ENCODE results near the gene TMPRSS4. TPM values are rescaled to one million over a fixed set of nuclear protein-coding genes. Genes with fewer than 3 reads are reported as not detected.

TMPRSS4 gene
- total and polyA plus RNA-seq, 8 donors, result 2.9 to 7.0 (median 4.4) TPM

DNA sequence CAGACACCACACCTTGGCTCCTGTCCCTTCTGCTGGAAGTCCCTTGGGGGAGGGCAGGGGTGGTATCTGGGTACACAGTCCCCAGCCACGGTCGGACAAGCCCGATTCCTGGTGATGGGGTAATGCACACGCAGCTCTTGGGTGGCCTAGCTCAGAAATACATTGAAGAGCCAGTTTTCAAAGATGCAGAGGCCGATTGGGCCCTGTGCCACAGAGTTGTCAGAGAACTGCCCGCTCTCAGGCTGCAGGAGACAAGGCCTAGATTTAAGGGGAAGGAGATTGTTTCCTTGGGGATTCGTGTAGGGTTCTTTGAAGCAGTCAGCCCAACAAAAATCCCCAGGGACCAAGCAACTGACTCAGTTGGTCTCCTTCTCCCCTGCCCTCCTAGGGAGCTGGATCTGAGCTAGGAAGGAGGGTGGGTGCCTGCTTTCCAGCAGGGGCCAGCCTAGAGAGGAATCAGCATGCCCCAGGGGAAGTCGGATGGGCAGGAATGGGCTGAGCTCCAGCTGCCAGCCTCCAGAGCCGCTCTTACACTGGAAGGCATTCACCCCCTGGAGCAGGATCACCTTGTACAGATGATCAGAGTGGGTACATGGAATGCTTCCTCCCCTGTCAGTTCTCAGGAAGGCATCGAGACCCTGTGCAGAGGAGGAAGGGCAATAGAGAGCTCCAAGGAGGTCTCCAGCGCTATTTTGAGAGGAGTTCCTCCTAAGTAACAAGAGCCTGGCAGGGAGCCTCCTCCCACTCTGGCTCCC lies 79.1 kb downstream of the TMPRSS4 start:
- Histone ChIP-seq H3K36me3 (no peaks in the 10 kb centered on the region), H3K27me3 (peaks cover 48 to 86% of the 10 kb centered on the region in 2 donors), H3K9me3 (no peaks in the 10 kb centered on the region), H3K27ac (no peak overlapping the region), H3K4me3 (no peak overlapping the region), H3K4me1 (peaks cover 8 to 31% of the 10 kb centered on the region in 2 donors)
- intact Hi-C loops (cut with DNase I), result no loop called here
- DNase-seq (peak in 1 of 4 donors; percentile 47), ATAC-seq (no peak)
- TF ChIP-seq, protein P1, sequence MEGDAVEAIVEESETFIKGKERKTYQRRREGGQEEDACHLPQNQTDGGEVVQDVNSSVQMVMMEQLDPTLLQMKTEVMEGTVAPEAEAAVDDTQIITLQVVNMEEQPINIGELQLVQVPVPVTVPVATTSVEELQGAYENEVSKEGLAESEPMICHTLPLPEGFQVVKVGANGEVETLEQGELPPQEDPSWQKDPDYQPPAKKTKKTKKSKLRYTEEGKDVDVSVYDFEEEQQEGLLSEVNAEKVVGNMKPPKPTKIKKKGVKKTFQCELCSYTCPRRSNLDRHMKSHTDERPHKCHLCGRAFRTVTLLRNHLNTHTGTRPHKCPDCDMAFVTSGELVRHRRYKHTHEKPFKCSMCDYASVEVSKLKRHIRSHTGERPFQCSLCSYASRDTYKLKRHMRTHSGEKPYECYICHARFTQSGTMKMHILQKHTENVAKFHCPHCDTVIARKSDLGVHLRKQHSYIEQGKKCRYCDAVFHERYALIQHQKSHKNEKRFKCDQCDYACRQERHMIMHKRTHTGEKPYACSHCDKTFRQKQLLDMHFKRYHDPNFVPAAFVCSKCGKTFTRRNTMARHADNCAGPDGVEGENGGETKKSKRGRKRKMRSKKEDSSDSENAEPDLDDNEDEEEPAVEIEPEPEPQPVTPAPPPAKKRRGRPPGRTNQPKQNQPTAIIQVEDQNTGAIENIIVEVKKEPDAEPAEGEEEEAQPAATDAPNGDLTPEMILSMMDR (IDR thresholded peaks at IDR 0.05), result no peak

DNA sequence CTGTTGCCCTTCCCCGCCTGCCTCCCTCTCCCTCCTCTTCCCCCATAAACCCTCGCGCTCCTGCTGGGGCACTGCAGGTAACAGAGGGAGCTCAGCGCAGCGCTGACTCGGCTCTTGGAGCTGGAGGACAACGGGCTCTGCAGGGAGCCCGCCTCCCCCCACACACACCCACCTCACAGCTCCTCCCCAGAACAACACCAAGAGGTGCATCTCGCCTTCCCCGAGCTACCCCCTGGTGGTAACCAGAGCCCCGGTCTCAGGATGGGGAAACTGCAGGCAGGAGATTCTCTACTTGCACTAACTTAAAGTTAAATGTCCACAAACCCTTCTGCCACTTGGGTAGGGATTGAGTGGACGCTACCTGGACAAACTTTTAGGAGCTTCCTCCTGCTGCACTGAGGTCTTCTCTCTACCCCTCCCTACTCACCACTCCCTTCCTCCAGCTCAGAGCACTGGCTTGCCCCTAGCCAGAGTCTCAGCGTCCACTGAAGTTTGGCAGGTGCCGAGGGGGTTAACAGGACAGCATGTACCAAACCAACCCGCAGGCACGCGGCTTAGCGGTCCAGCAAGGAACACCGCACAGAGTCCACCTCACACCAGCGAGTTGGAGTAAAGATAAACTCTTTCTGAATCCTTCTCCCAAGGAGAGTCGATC lies 79.8 kb downstream of the TMPRSS4 start:
- Histone ChIP-seq H3K4me3 (no peak overlapping the region), H3K27ac (no peak overlapping the region), H3K36me3 (no peaks in the 10 kb centered on the region), H3K9me3 (no peaks in the 10 kb centered on the region), H3K4me1 (peaks cover 8 to 28% of the 10 kb centered on the region in 2 donors), H3K27me3 (peaks cover 48 to 79% of the 10 kb centered on the region in 2 donors)
- TF ChIP-seq, protein P1 (IDR thresholded peaks at IDR 0.05), result no peak
- DNase-seq (peak in 1 of 4 donors; percentile 66), ATAC-seq (peak; percentile 16)
- intact Hi-C loops (cut with DNase I), result no loop called here

DNA sequence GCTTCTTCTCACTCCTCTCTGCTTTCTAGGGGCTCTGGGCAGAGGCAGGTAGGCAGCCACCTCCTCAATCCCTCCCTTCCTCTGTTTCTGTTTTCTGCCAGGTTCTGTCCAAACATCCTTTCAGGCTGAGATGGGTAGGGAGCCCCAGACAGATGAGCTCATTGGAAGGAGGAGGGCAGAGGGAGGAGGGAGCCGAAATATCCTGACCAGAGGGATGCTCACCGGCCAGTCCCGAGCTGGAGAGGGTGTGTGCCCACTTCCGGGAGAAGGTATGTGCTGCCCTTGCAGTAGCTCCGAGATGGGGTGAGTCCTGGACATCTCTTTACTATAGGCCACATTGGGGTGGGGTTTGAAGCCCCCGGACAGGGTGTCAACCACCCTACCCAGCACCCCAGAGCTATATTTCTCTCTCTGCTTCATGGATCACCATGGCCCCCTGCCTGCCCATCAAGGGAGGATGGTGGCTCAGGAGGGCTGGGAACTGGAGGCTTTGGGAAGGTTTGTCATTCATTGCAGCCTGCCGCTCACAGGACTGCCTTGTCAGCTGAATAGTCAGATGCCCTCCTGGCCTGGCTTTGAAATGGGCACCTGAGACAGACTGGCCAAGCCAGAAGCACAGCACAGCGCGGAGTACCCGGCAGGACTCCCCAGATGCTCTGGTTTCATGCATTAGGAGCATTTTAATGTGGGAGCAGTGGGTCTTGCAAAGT lies 80.5 kb downstream of the TMPRSS4 start:
- Histone ChIP-seq H3K4me1 (peaks cover 7 to 22% of the 10 kb centered on the region in 2 donors), H3K36me3 (no peaks in the 10 kb centered on the region), H3K27me3 (peaks cover 45 to 72% of the 10 kb centered on the region in 2 donors), H3K4me3 (no peak overlapping the region), H3K9me3 (no peaks in the 10 kb centered on the region), H3K27ac (no peak overlapping the region)
- ATAC-seq (no peak), DNase-seq (peak in 1 of 4 donors; percentile 23)
- TF ChIP-seq, protein P1 (IDR thresholded peaks at IDR 0.05), result no peak
- intact Hi-C loops (cut with DNase I), result no loop called here

DNA sequence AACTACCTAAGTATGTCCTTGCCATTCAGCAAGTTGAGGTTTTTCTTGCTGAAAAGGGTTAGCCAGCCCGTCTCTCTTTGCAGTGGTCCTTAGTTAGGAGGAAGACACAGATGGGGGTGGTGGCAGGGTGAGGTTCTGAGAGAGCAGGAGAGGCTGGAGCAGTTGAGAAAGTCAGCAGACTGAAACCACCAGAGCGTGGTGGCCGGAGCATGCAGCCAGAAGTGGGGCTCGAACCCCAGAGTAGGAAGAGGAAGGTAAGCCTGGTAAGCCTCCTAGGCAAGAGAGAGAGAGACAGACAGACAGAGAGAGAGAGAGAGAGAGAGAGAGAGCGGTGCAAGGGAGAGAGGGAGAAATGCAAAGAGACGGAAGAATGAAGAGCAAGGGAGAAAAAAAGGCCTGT lies 84.9 kb downstream of the TMPRSS4 start:
- no peaks in the 10 kb centered on the region for H3K9me3 ChIP-seq
- no peaks in the 10 kb centered on the region for H3K36me3 ChIP-seq
- no peak overlapping the region for H3K4me3 ChIP-seq
- no peak overlapping the region for H3K27ac ChIP-seq
- peak in 1 of 4 donors; percentile 3 for DNase-seq
- no peak for ATAC-seq
- TF ChIP-seq, protein P1 (IDR thresholded peaks at IDR 0.05), result no peak
- no peaks in the 10 kb centered on the region for H3K4me1 ChIP-seq
- intact Hi-C loops (cut with DNase I), result no loop called here
- H3K27me3 ChIP-seq, result peaks cover 9 to 48% of the 10 kb centered on the region in 2 donors

DNA sequence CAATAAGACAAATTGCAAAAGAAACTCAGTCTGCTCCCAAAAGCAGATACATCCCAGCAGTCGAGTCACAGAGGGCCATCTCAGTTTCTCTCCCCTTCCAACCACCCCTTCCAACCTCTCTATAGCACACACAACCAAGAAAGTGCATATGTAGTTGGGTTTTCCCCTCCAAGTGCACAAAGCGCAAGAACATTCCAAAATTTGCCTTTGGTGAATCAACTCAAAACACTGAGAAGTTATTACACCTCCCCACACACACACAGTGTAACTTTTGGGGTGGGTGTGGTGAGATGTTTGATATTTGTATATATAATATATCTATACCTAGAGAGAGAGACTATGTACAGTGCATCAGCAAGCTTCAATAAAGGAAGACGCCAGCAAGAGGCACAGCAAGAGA lies 86.0 kb downstream of the TMPRSS4 start:
- no peaks in the 10 kb centered on the region for H3K36me3 ChIP-seq
- TF ChIP-seq, protein P1 (IDR thresholded peaks at IDR 0.05), result no peak
- intact Hi-C loops (cut with DNase I), result no loop called here
- H3K9me3 ChIP-seq, result no peaks in the 10 kb centered on the region
- no peak overlapping the region for H3K4me3 ChIP-seq
- ATAC-seq, result no peak
- H3K4me1 ChIP-seq, result no peaks in the 10 kb centered on the region
- peaks cover 0 to 40% of the 10 kb centered on the region in 2 donors for H3K27me3 ChIP-seq
- no peak for DNase-seq
- no peak overlapping the region for H3K27ac ChIP-seq

Data from left lung (tissue), 10 donors.